HUES64 (cell line): ENCODE results near the gene NAA35.
"Not testable (repeated sequence)": the region's sequence is repeated elsewhere in the genome, so short reads cannot be mapped to it uniquely, and the experiment has no call there.

Experiments used
- H3K27ac ChIP-seq: 2 replicates; pipeline ENCODE4 v1.7.0; 2013; ENCODE audit warnings: low read depth, low read length, inconsistent platforms
- H3K27me3 ChIP-seq: 2 replicates; pipeline ENCODE4 v1.6.1; 2013; ENCODE audit warnings: mild to moderate bottlenecking, low read length; ENCODE audit not compliant: insufficient read depth
- H3K36me3 ChIP-seq: 2 replicates; pipeline ENCODE4 v1.6.1; 2013; ENCODE audit warnings: mild to moderate bottlenecking, low read length; ENCODE audit not compliant: insufficient read depth
- H3K4me1 ChIP-seq: 2 replicates; pipeline ENCODE4 v1.6.1; 2013; ENCODE audit warnings: mild to moderate bottlenecking, low read length, moderate library complexity; ENCODE audit not compliant: insufficient read depth
- H3K4me3 ChIP-seq: 2 replicates; pipeline ENCODE4 v1.5.1; 2013; ENCODE audit warnings: mild to moderate bottlenecking, low read length, moderate library complexity
- H3K9ac ChIP-seq: 2 replicates; pipeline ENCODE4 v1.6.1; 2013; ENCODE audit warnings: mild to moderate bottlenecking, low read depth, low read length
- H3K9me3 ChIP-seq: 2 replicates; pipeline ENCODE4 v1.6.1; 2013; ENCODE audit warnings: low read depth, low read length; ENCODE audit not compliant: insufficient read depth
- WGBS: fragments of 150-250, 120-280 bp; methylation state at CpG from one replicate; pipeline ENCODE4 v1.1.7; 2013; ENCODE audit warnings: missing lambda C conversion rate; 5-methylcytosine and 5-hydroxymethylcytosine counted together

NAA35 gene

GRCh38 chr9:86046071-86046636, 105.2 kb downstream of the NAA35 start:
- H3K4me1 ChIP-seq: no peaks in the 10 kb centered on the region
- WGBS: 93% methylated on average over 14 of the region's 14 CpGs
- H3K9me3 ChIP-seq: no peaks in the 10 kb centered on the region
- no peaks in the 10 kb centered on the region for H3K27me3 ChIP-seq
- no peak overlapping the region for H3K27ac ChIP-seq
- H3K36me3 ChIP-seq: peaks cover 11% of the 10 kb centered on the region; the same call in 1 of the 2 replicates
- H3K9ac ChIP-seq: no peak overlapping the region
- H3K4me3 ChIP-seq: no peak overlapping the region

DNA sequence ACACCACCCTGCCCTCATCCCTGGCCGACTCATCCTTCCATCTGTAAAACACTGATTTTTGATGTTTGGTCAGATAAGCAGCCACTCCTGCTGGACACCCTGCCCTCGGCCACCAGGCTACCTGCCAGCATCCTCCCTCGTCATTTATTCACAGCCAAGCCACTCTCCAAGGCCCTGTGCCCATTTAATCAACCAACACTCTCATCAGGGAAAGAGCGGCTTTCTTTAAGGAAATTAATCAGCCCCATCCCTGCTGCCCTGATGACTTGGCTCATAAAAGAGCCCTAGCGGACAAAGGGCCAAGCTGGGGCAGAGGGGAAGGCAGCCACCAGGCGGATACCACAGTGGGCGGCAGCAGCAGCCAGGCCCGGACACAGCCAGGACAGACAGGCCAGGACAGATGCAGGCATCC, 106.0 kb downstream of the NAA35 start:
- WGBS: 93% methylated on average over 8 of the region's 8 CpGs
- Histone ChIP-seq H3K9ac (no peak overlapping the region), H3K4me1 (no peaks in the 10 kb centered on the region), H3K9me3 (no peaks in the 10 kb centered on the region), H3K36me3 (peaks cover 11% of the 10 kb centered on the region; the same call in 1 of the 2 replicates), H3K4me3 (no peak overlapping the region), H3K27ac (no peak overlapping the region), H3K27me3 (no peaks in the 10 kb centered on the region)

- H3K27ac ChIP-seq: no peak overlapping the region
- WGBS: 96% methylated on average over 13 of the region's 13 CpGs
- H3K9ac ChIP-seq: no peak overlapping the region
- no peak overlapping the region for H3K4me3 ChIP-seq
- no peaks in the 10 kb centered on the region for H3K27me3 ChIP-seq
- H3K4me1 ChIP-seq: no peaks in the 10 kb centered on the region
- H3K9me3 ChIP-seq: no peaks in the 10 kb centered on the region
- peaks cover 11% of the 10 kb centered on the region; the same call in 1 of the 2 replicates for H3K36me3 ChIP-seq
Measured at GRCh38 chr9:86047361-86047760, 106.4 kb downstream of the NAA35 start.

- WGBS: 90% methylated on average over 4 of the region's 7 CpGs
- not testable (repeated sequence) for H3K9ac ChIP-seq, H3K4me1 ChIP-seq, H3K27ac ChIP-seq, H3K4me3 ChIP-seq, H3K9me3 ChIP-seq, H3K27me3 ChIP-seq
- peaks cover 11% of the 10 kb centered on the region; the same call in 1 of the 2 replicates for H3K36me3 ChIP-seq
Measured at GRCh38 chr9:86048018-86048742, 107.2 kb downstream of the NAA35 start.

DNA sequence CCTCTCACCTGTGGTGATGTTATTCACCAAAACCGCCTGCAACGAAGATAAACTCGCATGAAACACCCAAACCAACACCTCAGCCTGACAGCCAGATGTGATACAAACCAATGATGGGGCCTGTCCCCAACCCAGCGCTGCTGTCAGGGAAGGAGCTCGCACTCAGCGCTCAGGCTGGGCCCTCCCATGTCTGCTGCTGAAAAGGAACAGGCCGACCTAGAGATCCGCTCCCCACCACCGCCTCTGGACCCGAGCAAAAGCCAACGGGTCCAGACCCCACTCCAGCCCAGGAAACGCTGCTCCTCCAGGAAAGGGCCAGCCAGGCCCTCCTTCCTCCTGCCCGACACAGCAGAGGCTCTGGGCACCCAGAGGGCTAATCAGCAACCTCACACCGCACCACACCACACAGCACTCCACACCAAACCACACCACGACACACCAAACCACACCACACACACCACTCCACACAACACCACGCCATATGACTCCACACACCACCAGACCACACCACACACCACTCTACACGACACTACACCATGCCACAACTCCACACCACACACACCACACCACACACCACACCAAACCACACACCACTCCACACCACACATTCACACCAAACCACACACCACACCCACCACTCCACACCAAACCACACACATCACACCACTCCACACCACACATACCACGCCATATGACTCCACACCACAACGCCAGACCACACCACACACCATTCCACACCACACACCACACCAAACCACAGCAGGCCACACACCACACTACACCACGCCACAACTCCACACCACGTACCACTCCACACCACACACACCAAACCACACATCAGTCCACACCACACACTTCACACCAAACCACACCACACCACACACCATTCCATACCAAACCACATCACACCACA, 111.9 kb downstream of the NAA35 start:
- Histone ChIP-seq H3K9me3 (no peaks in the 10 kb centered on the region), H3K4me3 (no peak overlapping the region), H3K9ac (no peak overlapping the region), H3K27me3 (no peaks in the 10 kb centered on the region), H3K27ac (no peak overlapping the region), H3K4me1 (no peaks in the 10 kb centered on the region), H3K36me3 (no peaks in the 10 kb centered on the region; the same call in 1 of the 2 replicates)
- WGBS: 91% methylated on average over 21 of the region's 21 CpGs

DNA sequence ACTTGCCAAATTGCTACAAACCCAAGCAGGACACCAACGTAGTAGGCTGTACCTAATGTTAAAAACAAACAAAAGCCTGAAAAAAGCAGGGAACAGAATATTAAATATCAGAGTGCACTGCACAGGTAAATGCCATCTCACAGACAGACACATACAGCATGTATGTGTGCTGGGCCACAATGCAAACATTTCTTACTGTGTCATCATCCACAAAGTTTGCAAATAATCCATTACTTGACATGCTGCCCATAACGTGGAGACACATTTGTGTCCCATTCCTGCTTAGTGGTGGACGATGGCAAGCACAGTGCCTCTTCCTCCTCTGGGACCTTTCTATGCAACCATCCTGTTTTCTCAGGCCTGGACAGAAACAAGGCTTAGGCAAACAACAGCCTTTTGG, 113.7 kb downstream of the NAA35 start:
- Histone ChIP-seq H3K9me3 (no peaks in the 10 kb centered on the region), H3K27ac (no peak overlapping the region), H3K36me3 (no peaks in the 10 kb centered on the region; the same call in 1 of the 2 replicates), H3K9ac (no peak overlapping the region), H3K27me3 (no peaks in the 10 kb centered on the region), H3K4me1 (no peaks in the 10 kb centered on the region), H3K4me3 (no peak overlapping the region)
- 94% methylated on average over 3 of the region's 3 CpGs for WGBS

- Histone ChIP-seq H3K4me3 (no peak overlapping the region), H3K9ac (no peak overlapping the region), H3K9me3 (no peaks in the 10 kb centered on the region), H3K27me3 (no peaks in the 10 kb centered on the region), H3K4me1 (no peaks in the 10 kb centered on the region), H3K36me3 (peaks cover 2% of the 10 kb centered on the region; the same call in 1 of the 2 replicates), H3K27ac (no peak overlapping the region)
- WGBS: 94% methylated on average over 13 of the region's 13 CpGs
Measured at GRCh38 chr9:86057491-86057890, 116.5 kb downstream of the NAA35 start.

GRCh38 chr9:86061972-86062739, 121.2 kb downstream of the NAA35 start:
- H3K4me1 ChIP-seq: peaks cover 5% of the 10 kb centered on the region; the same call in 1 of the 2 replicates
- no peak overlapping the region for H3K9ac ChIP-seq
- no peak overlapping the region for H3K27ac ChIP-seq
- no peak overlapping the region for H3K4me3 ChIP-seq
- H3K9me3 ChIP-seq: no peaks in the 10 kb centered on the region
- H3K27me3 ChIP-seq: no peaks in the 10 kb centered on the region
- WGBS: 92% methylated on average over 11 of the region's 11 CpGs
- H3K36me3 ChIP-seq: 0 out of 2 replicates have a peak, but pooled peaks cover 2% of the 10 kb centered on the region

DNA sequence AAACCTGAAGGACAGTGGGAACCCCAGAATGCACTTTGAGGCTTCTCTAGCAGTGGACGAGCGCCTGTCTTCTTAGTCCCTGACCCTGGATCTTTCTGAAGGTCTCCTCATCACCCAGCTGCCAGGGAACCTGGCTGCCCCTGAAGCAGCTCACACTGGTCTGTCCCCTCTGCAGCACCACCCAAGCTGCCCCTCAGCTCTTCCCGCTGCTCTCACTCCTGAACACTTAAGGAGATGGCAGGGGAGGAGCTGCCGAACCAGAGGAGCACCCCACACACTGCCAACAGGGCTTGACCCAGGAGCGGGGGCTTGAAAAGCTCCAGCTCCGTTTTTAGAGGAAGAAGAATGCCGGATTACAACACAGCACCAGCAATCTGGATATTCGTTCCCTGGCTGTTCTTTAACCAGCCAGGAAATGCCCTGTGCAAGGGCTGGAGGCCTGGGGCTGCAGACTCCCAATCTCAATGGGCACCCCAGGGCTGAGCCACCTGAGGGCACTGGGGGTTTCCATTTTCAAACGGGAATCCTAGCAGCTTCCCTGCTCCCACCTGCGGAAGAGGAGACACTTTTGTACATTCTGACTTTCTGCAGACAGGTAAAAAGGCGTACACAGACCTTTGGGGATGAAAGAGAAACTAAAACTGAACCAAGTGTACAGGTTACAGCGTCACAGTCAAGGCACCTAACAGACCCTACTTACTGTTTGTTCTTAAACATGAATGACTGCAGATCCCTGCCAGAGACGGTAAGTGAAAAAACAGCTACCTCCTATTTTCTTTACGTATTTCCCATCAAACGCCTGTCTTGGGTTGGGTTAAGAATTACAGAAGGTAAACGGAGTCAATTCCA, 122.1 kb downstream of the NAA35 start:
- Histone ChIP-seq H3K9ac (no peak overlapping the region), H3K4me3 (no peak overlapping the region), H3K36me3 (0 out of 2 replicates have a peak, but pooled peaks cover 2% of the 10 kb centered on the region), H3K27me3 (no peaks in the 10 kb centered on the region), H3K27ac (no peak overlapping the region), H3K4me1 (peaks cover 5% of the 10 kb centered on the region; the same call in 1 of the 2 replicates), H3K9me3 (no peaks in the 10 kb centered on the region)
- WGBS: 87% methylated on average over 16 of the region's 16 CpGs

DNA sequence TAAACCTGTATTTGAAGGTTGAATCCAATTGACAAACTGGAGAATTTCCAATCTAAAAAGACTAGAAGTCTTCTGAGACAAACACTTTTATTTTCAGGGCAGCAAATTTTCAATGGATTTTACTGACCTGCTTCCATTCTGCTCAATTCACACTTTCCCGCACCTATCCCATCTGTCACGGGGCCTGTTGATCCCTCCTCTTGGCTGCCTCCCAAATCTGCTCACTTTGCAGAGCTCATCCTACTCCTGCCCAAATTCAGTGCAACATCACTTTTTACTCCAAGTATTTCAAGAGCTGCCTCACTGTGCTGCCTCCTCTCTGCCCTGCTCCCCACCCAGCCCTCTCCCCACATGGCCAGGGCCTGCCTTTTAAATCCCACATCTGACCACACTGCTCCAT, 123.3 kb downstream of the NAA35 start:
- no peak overlapping the region for H3K9ac ChIP-seq
- H3K4me3 ChIP-seq: no peak overlapping the region
- peaks cover 5% of the 10 kb centered on the region; the same call in 1 of the 2 replicates for H3K4me1 ChIP-seq
- H3K9me3 ChIP-seq: no peaks in the 10 kb centered on the region
- WGBS: 90% methylated on average over 2 of the region's 2 CpGs
- H3K27me3 ChIP-seq: no peaks in the 10 kb centered on the region
- no peak overlapping the region for H3K27ac ChIP-seq
- H3K36me3 ChIP-seq: 0 out of 2 replicates have a peak, but pooled peaks cover 2% of the 10 kb centered on the region
